ENCODE results near the gene SLC37A1.

Gene SLC37A1

GRCh38 chr21:42568376-42568775, 54.7 kb downstream of the SLC37A1 start:
- Histone ChIP-seq H4K20me1 (ENCODE audit: insufficient read depth, low read length, poor library complexity, severe bottlenecking) (no peaks in the 10 kb centered on the region), H3K4me1 (ENCODE audit: insufficient read depth, low read length, poor library complexity, severe bottlenecking) (no peaks in the 10 kb centered on the region), H3K4me3 (ENCODE audit: low read length, poor library complexity, severe bottlenecking) (no peak overlapping the region), H3K9me3 (ENCODE audit: insufficient read depth, low read depth, low read length) (no peaks in the 10 kb centered on the region), H3K36me3 (ENCODE audit: insufficient read depth, low read length) (peaks cover 90% of the 10 kb centered on the region; the same call in 1 of the 2 replicates), H3K9ac (ENCODE audit: low read depth, low read length, poor library complexity, severe bottlenecking) (no peak overlapping the region), H3F3A (ENCODE audit: low read depth) (no peaks in the 10 kb centered on the region), H3K4me2 (ENCODE audit: low read depth, low read length, poor library complexity, severe bottlenecking) (no peak overlapping the region), H3K27me3 (ENCODE audit: insufficient read depth, low read length, poor library complexity, severe bottlenecking) (no peaks in the 10 kb centered on the region), H2AFZ (ENCODE audit: low read length) (no peak overlapping the region), H3K79me2 (ENCODE audit: insufficient read depth, low read length) (no peaks in the 10 kb centered on the region), H3K9me2 (replicated peaks; ENCODE audit: low read depth, low read length) (no peaks in the 10 kb centered on the region)
- TF ChIP-seq EZH2phosphoT487 (IDR thresholded peaks at IDR 0.05; ENCODE audit: borderline replicate concordance) (no peak), CTCF (conservative IDR thresholded peaks at IDR 0.05; ENCODE audit: low read length) (no peak)

GRCh38 chr21:42568866-42569731, 55.4 kb downstream of the SLC37A1 start:
- no peak for TF ChIP-seq EZH2phosphoT487 (IDR thresholded peaks at IDR 0.05; ENCODE audit: borderline replicate concordance)
- H3K9me3 ChIP-seq (ENCODE audit: insufficient read depth, low read depth, low read length) = no peaks in the 10 kb centered on the region
- H3K4me2 ChIP-seq (ENCODE audit: low read depth, low read length, poor library complexity, severe bottlenecking) = no peak overlapping the region
- H3F3A ChIP-seq (ENCODE audit: low read depth) = no peaks in the 10 kb centered on the region
- H4K20me1 ChIP-seq (ENCODE audit: insufficient read depth, low read length, poor library complexity, severe bottlenecking) = no peaks in the 10 kb centered on the region
- no peak overlapping the region for H3K9ac ChIP-seq (ENCODE audit: low read depth, low read length, poor library complexity, severe bottlenecking)
- no peaks in the 10 kb centered on the region for H3K9me2 ChIP-seq (replicated peaks; ENCODE audit: low read depth, low read length)
- H3K4me1 ChIP-seq (ENCODE audit: insufficient read depth, low read length, poor library complexity, severe bottlenecking) = no peaks in the 10 kb centered on the region
- H3K4me3 ChIP-seq (ENCODE audit: low read length, poor library complexity, severe bottlenecking) = no peak overlapping the region
- H3K27me3 ChIP-seq (ENCODE audit: insufficient read depth, low read length, poor library complexity, severe bottlenecking) = no peaks in the 10 kb centered on the region
- H3K36me3 ChIP-seq (ENCODE audit: insufficient read depth, low read length) = peaks cover 90% of the 10 kb centered on the region; the same call in 1 of the 2 replicates
- no peaks in the 10 kb centered on the region for H3K79me2 ChIP-seq (ENCODE audit: insufficient read depth, low read length)
- no peak overlapping the region for H2AFZ ChIP-seq (ENCODE audit: low read length)

GRCh38 chr21:42569732-42570301, 56.2 kb downstream of the SLC37A1 start:
- Histone ChIP-seq H3K79me2 (ENCODE audit: insufficient read depth, low read length) (no peaks in the 10 kb centered on the region), H4K20me1 (ENCODE audit: insufficient read depth, low read length, poor library complexity, severe bottlenecking) (no peaks in the 10 kb centered on the region), H3K4me3 (ENCODE audit: low read length, poor library complexity, severe bottlenecking) (no peak overlapping the region), H2AFZ (ENCODE audit: low read length) (no peak overlapping the region), H3F3A (ENCODE audit: low read depth) (no peaks in the 10 kb centered on the region), H3K9ac (ENCODE audit: low read depth, low read length, poor library complexity, severe bottlenecking) (no peak overlapping the region), H3K4me2 (ENCODE audit: low read depth, low read length, poor library complexity, severe bottlenecking) (no peak overlapping the region), H3K9me2 (replicated peaks; ENCODE audit: low read depth, low read length) (no peaks in the 10 kb centered on the region), H3K9me3 (ENCODE audit: insufficient read depth, low read depth, low read length) (no peaks in the 10 kb centered on the region), H3K27me3 (ENCODE audit: insufficient read depth, low read length, poor library complexity, severe bottlenecking) (no peaks in the 10 kb centered on the region), H3K36me3 (ENCODE audit: insufficient read depth, low read length) (peaks cover 90% of the 10 kb centered on the region; the same call in 1 of the 2 replicates), H3K4me1 (ENCODE audit: insufficient read depth, low read length, poor library complexity, severe bottlenecking) (no peaks in the 10 kb centered on the region)
- TF ChIP-seq EZH2phosphoT487 (IDR thresholded peaks at IDR 0.05; ENCODE audit: borderline replicate concordance) (no peak), CTCF (conservative IDR thresholded peaks at IDR 0.05; ENCODE audit: low read length) (no peak)

Measured in Loucy (cell line).